Chondrocyte (in vitro differentiated cells): ENCODE results near the gene TUBGCP4. TPM values are rescaled to one million over a fixed set of nuclear protein-coding genes. Genes with fewer than 3 reads are reported as not detected.

Experiments
- DNase-seq: peaks from one replicate; pipeline ENCODE4 v3.0.0; 2021; ENCODE audit warnings: mixed read lengths, low spot score
- H3K27ac Mint-ChIP-seq: one replicate; pipeline ENCODE4 v1.8.0; 2021; ENCODE audit warnings: mild to moderate bottlenecking, moderate library complexity, mixed read lengths; ENCODE audit not compliant: unreplicated experiment
- H3K27me3 Mint-ChIP-seq: 2 replicates; pipeline ENCODE4 v1.8.0; 2021; ENCODE audit warnings: low read depth, mixed read lengths
- H3K36me3 Mint-ChIP-seq: 2 replicates; pipeline ENCODE4 v1.8.0; 2021; ENCODE audit warnings: low read depth, mixed read lengths
- H3K4me1 Mint-ChIP-seq: 2 replicates; pipeline ENCODE4 v1.8.0; 2021; ENCODE audit warnings: low read depth, mild to moderate bottlenecking, mixed read lengths
- H3K4me3 Mint-ChIP-seq: one replicate; pipeline ENCODE4 v1.8.0; 2021; ENCODE audit warnings: mild to moderate bottlenecking, moderate library complexity, mixed read lengths; ENCODE audit not compliant: unreplicated experiment
- H3K9me3 Mint-ChIP-seq: 2 replicates; pipeline ENCODE4 v1.8.0; 2021; ENCODE audit warnings: low read depth, mixed read lengths
- CTCF ChIP-seq: fragments of 200-600 bp; sonication (generic); IDR thresholded peaks from 2 replicates; pipeline ENCODE4 v1.5.0; 2021; ENCODE audit warnings: antibody characterized with exemption, mild to moderate bottlenecking, moderate library complexity
- total RNA-seq: library from RNA; stranded (reverse); gene quantifications from 3 replicates; pipeline ENCODE4 v1.2.1, GENCODE V29; 2021

Gene TUBGCP4
- total RNA-seq, 1 donor from 2014 or later, result 11.7 TPM

DNA sequence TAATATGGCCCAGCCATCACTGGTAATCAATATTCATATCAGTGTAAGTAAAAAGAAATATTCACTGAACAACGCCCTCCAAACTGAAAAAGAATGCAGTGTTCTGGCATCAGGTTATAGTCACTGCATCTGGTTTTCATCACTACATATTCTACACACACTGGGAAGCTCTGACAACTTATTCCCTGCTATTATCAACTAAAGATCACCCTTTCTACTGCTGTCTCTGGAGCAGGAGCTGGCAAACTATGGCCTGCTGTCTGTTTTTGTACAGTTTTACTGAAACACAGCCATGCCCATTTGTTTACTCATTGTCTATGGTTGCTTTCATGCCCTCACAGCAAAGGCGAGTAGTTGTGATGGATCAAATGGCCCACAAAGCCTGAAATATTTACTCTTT lies 35.3 kb downstream of the TUBGCP4 start:
- no peak overlapping the region for H3K27ac Mint-ChIP-seq

DNA sequence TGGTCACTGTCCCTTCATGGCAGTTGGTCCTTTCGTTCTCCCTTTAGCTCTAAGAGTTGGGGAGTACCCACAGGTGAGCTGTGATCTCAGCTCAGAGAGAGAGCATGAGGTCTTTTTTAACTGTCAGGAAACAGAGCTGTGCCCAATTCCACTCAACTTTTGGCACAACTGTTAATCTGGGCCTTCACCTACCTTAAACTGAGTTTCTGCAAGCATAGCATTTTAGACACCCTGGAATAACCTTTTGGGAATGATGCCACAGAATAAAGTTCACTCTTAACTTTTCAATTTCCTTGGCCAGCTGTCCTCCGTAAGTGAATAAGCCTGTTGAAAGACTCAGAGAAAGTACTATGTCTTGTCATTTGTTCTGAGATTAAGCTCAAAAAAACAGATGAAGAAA lies 35.9 kb downstream of the TUBGCP4 start:
- no peak overlapping the region for H3K4me3 Mint-ChIP-seq
- peaks cover 7% of the 10 kb centered on the region for H3K4me1 Mint-ChIP-seq
- DNase-seq, result no peak

More for the DNA sequence above, 35.3 kb downstream of the TUBGCP4 start:
- Mint-ChIP-seq H3K9me3 (no peaks in the 10 kb centered on the region), H3K4me3 (no peak overlapping the region), H3K27me3 (no peaks in the 10 kb centered on the region), H3K4me1 (peaks cover 7% of the 10 kb centered on the region), H3K36me3 (peaks cover 61% of the 10 kb centered on the region)
- no peak for TF ChIP-seq CTCF
- no peak for DNase-seq

DNA sequence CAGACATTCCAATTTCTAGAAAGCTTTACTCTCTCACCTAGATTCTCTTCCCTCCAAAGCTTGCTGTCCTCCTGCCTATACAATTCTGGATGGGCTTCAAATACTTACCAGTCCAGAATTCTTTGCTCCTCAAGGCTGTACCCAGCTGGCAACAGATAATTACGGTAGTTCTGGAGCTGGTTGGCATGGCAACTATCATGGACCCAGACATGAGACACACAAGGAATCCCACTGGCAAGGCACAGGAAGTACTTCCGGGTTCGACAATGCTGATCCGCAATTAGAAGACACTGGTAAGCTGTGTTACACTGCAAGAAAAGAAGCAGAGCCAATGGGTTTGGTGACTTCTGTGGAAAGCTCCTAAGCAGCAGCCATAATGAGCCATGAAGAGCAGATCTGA lies 37.9 kb downstream of the TUBGCP4 start:
- no peak for DNase-seq
- no peak for TF ChIP-seq CTCF
- Mint-ChIP-seq H3K36me3 (peaks cover 61% of the 10 kb centered on the region), H3K4me1 (peaks cover 9% of the 10 kb centered on the region), H3K4me3 (no peak overlapping the region), H3K27me3 (no peaks in the 10 kb centered on the region), H3K9me3 (no peaks in the 10 kb centered on the region), H3K27ac (no peak overlapping the region)

More for the DNA sequence above, 35.9 kb downstream of the TUBGCP4 start:
- Mint-ChIP-seq H3K36me3 (peaks cover 55% of the 10 kb centered on the region), H3K27ac (no peak overlapping the region), H3K27me3 (no peaks in the 10 kb centered on the region), H3K9me3 (no peaks in the 10 kb centered on the region)
- no peak for TF ChIP-seq CTCF

DNA sequence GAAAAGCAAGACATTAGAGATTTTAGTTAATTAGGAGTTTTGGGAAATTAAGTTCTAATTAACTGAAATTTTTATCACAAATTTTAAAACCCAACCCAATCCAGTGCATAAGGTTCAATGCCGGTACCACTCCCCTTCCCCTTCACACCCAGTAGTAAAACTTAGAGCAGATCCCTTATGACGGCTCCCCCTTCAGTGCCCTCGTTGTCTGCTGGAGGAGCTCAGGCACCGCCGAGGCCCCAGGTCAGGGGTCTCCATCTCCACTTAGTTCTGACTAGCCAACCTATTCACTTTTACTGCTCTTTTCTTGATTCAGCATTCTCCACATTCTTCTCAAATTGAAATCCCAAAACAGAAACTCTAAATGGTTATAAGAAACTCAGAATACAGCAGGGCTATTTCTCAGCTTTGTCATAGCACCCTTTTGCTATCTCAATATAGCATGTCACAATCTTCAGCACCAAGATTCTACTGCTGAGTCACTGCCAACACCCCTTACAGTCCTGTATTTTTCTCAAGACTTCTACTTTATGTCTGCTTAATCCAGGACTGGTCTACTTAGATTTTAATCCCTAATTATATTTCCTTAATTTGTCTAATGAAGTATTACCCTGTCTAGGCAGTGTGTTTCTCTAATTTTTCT lies 39.8 kb downstream of the TUBGCP4 start:
- Mint-ChIP-seq H3K27me3 (no peaks in the 10 kb centered on the region), H3K9me3 (no peaks in the 10 kb centered on the region), H3K4me1 (peaks cover 9% of the 10 kb centered on the region), H3K4me3 (no peak overlapping the region), H3K36me3 (peaks cover 59% of the 10 kb centered on the region), H3K27ac (peak overlapping the region; percentile 42)
- no peak for DNase-seq
- no peak for TF ChIP-seq CTCF

GRCh38 chr15:43412096-43412495 lies 41.2 kb downstream of the TUBGCP4 start:
- Mint-ChIP-seq H3K4me1 (peaks cover 9% of the 10 kb centered on the region), H3K27ac (no peak overlapping the region), H3K9me3 (no peaks in the 10 kb centered on the region), H3K27me3 (no peaks in the 10 kb centered on the region), H3K36me3 (peaks cover 61% of the 10 kb centered on the region), H3K4me3 (no peak overlapping the region)
- DNase-seq, result no peak
- TF ChIP-seq CTCF, result no peak
